G401 (cell line): ENCODE measurements around the gene SRPK1. TPM values are rescaled to one million over a fixed set of nuclear protein-coding genes. Genes with fewer than 3 reads are reported as not detected.
"Not testable (repeated sequence)": the region's sequence is repeated elsewhere in the genome, so short reads cannot be mapped to it uniquely, and the experiment has no call there.

Source experiments
- DNase-seq: peaks from one replicate; pipeline ENCODE4 v3.0.0-alpha.2; 2015; ENCODE audit warnings: low spot score
- in situ Hi-C: cut with HindIII; loops from 2 replicates; pipeline ENCODE4 v1.10.0; 2016; ENCODE audit warnings: low sequenced_read_pairs, mixed read lengths
- total RNA-seq: library from RNA; depleted of rRNA; stranded (reverse); fragments of >200 nt; shearing (Covaris generic); gene quantifications from 2 replicates; pipeline ENCODE4 v1.2.3, GENCODE V29; 2014; rRNA removed

The SRPK1 gene
- total RNA-seq = 28.9 and 39.9 TPM in 2 replicates

DNA sequence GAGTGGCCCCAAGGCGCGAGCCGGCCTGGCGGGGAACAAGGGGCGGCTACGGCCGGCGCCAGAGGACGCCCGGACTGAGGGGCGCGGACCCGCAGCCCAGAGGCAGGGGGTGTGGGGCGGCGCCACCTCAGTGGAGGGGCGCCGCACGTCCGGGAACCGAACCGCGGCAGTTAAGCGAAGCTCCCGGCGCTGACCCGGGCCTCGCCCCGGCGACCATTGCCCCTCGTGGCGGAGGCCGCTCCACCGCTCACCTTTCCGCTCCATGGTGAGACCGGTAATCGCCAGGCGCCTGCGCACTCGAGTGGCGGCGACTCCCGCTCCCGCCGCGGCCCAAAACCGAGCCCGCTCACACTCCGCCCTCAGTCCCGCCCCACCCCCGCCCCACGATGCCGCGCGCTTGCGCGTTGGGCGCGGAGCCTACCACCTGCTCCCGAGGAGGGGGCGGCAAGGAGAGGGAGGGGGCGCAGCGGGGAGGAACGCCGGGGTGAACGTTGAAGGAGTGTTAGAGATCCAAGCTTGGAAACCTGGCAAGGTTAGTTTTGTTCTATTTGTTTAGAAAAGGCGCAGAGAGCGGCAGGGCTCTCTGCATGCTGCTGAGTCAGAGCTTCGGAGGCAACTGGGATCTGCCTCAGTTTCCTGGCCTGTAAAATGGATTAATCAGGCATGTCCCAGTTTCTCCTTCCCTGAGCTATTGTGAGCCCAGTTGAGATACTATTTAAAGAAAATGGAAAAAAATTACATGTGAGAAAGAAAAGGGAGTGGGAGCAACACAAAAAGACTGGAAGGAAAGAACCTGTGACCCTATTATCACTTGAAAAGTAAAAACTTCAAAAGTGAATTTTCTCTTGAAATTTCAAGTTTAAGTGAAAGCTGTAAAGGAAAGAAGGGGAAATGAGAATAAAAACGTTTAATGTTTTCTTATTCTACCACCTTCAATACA, at the start of gene SRPK1:
Gene SRPK1 (minus strand): TSS at position 306 of the 940 bp plus-strand sequence. CDS start 42 bp downstream, at position 264.
- in situ Hi-C loops = no loop called here
- peak; percentile 90 for DNase-seq

DNA sequence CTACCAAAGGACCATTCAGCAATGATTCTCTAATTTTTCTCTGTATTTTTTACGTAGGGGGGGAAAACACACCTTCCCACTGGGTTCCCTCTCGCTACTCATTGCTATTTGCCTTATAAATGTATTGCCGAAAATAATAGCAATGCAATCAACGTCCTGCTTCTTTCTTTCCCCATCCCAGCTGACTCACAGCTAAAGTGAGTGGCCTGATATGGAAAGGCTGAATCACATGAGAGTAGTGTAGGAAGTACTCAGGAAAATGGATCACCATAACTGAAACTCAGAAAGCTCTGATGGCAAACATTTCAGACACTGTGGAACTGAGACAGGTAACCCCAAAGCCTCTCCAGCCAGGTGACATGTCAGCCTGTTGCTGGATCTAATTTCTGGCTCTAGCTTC, 49.3 kb upstream of the SRPK1 start:
- in situ Hi-C loops = no loop called here
- DNase-seq = no peak

DNA sequence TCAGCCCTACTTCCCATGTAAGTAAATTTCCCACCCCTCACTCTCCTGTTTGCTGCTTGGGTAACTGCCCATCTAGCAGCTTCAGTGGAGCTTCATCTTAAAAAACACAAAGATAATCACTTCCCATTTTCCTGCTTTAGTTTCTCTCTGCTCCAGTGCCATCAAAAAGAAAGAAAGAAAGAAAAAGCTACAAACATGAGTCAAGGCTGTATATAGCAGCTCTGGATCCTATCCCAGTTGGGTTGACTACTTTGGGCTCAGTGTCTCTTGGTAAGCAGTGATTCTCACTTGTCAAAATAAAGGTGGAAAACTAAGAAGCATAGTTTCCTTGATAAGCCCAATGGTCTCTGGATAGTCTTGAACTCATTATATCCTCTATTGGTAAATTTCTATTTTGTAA, 48.7 kb upstream of the SRPK1 start:
- no peak for DNase-seq
- in situ Hi-C loops = no loop called here

- in situ Hi-C loops = no loop called here
- no peak for DNase-seq
Observed at GRCh38 chr6:35968821-35969220, 47.9 kb upstream of the SRPK1 start.

DNA sequence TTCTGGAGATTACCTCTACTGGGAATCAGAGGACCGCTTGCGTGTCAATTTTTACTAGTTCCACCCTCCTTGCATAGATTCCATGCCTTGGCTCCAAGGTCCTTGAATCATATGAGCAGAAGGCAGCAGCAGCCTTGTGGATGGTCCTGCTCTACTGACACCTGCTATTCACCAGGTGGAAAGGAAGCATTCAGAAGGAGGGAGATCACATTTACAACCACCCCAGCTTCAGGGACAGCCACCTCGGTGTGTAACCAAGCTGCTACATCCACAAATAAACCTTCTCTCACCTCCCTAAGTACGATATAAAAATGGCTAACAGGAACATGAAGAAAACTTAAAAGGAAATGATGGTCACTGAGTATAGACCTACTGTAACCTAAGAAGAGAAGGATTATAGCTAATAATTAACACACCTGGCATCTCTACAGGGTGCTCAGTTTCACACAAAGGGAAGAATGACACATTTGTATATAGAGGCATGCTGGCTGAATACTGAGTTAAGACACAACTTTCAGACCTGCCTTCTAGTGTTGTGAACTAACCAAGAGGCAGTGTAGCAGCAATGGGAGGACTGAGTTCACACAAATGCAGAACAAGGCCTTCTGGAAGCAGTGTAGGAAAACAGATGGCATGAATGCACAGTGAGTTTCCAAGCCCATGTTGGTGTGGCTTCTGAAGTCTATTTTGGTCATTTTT, 46.3 kb upstream of the SRPK1 start:
- peak; percentile 84 for DNase-seq
- in situ Hi-C loops = no loop called here

DNA sequence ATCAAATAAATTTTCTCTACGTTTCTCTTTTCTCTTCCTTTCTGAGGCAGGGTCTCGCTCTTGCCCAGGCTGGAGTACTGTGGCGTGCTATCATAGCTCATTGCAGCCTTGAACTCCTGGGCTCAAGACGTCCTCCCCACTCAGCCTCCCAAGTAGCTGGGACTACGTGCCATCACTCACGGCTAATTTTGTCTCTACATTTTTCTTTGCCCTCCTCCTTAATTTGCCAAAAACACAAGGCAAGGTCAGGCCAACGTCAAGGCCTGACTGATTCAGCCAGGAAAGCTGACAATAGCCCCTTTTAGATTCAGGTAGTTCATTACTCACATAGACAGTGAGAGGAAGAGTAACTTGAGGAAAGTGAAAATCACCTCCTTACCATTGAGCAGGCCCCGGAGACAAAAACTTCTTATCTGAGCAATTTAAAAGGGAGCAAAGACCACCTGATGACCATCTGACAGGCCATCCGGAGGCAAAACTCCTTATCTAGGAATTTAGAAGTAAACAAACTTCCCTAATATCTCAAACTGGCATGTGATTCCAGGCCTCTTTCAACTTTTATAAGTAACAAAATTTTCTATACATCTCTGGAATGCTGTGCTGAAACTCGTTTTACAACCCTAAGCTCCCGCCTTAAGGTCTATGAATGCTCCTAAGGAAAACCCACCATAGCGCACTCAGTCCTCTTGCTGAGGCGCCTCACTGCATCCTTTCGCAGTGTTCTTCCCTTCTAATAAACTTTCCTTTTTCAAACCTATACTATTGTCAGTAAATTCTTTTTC, 42.1 kb upstream of the SRPK1 start:
- no peak for DNase-seq
- in situ Hi-C loops = no loop called here

DNA sequence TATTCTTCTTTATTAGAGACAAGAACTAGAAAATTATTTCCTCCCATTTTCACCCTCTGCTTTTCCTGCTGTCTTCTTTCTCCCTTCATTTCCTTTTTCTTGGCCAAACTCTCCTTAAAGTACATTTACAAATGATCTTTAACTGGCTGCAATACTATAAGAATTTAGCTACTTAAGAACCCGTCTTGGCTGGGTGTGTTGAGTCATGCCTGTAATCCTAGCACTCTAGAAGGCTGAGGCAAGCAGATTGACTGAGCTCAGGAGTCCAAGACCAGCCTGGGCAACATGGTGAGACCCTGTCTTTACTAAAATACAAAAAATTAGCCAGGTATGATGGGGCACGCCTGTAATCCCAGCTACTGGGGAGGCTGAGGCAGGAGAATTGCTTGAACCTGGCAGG, 39.3 kb upstream of the SRPK1 start:
- DNase-seq = no peak
- in situ Hi-C loops = no loop called here

DNA sequence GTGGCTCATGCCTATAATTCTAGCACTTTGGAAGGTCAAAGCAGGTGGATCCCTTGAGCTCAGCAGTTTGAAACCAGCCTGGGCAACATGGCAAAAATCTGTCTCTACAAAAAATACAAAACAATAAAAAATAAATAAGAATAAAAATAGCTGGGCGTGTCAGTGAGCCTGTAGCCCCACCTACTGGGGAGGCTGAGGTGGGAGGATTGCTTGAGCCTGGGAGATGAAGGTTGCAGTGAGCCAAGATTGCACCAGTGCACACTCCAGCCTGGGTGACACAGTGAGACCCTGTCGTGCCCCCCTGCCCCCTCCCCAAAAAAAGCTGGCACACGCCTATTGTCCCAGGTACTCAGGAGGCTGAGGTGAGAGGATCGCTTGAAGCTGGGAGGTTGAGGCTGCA, 35.1 kb upstream of the SRPK1 start:
- in situ Hi-C loops = no loop called here
- no peak for DNase-seq

GRCh38 chr6:35955521-35955920, 34.6 kb upstream of the SRPK1 start:
- in situ Hi-C loops = no loop called here
- no peak for DNase-seq

DNA sequence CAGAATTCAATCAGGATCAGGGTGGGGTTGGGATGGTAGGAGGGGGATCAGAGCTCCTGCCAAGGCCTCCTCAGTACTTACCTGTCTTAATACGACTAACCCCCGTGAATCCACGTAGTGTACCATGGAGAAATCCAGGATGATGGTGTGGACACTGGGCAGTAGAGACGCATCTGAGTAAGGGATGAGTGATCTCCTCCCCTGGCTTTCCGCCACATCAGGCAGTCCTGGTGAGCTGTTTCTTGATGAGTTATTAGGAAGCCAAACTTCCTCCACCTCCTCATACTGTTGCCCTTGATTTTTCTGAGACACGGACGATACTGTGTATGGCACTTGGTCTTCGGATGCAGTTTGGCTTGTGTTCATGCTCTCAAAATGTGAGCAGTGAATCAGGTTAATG, 34.2 kb upstream of the SRPK1 start:
- DNase-seq = no peak
- in situ Hi-C loops = no loop called here

DNA sequence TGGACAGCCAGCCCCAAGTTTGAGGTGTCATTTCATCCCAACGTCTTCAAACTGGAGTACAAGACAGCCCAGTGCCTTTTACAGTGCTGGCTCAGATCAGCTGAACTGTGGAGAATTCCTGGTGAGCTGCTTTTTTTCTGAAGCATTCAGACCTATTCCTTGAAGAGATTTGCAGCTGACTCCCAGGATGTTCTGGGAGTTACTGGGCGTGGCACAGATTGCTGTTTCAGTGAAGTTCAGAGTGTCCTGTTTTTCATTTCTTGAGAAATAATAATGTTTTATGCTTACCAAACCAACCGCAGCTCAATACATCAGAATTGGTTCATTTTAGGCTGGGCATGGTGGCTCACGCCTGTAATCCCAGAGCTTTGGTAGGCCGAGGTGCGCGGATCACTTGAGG, 33.4 kb upstream of the SRPK1 start:
- in situ Hi-C loops = no loop called here
- DNase-seq = no peak

- in situ Hi-C loops = no loop called here
- peak; percentile 16 for DNase-seq
Observed at GRCh38 chr6:35948725-35949124, 27.8 kb upstream of the SRPK1 start.

GRCh38 chr6:35945650-35946025, 24.7 kb upstream of the SRPK1 start:
- DNase-seq = no peak
- in situ Hi-C loops = no loop called here

- in situ Hi-C loops = no loop called here
- no peak for DNase-seq
Observed at GRCh38 chr6:35943390-35943789, 22.5 kb upstream of the SRPK1 start.

DNA sequence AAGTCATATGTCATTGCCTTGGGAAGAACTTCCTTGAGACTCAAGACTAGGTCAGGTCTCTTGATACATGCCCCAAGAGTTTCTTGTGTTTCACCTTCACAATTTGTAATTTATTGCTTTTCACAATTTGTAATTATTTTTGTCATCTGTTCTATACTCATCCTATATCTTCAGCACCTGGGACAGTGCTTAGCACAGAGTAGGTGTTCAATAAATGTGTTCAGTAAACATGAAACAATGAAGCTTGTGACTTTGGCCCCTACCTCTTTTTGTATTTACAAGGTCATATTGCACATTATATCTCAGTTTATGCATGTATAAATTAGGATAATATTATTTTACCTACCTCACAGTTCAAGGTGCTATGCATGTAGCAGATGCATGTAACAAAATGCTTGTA, 21.5 kb upstream of the SRPK1 start:
- no peak for DNase-seq
- in situ Hi-C loops = no loop called here

DNA sequence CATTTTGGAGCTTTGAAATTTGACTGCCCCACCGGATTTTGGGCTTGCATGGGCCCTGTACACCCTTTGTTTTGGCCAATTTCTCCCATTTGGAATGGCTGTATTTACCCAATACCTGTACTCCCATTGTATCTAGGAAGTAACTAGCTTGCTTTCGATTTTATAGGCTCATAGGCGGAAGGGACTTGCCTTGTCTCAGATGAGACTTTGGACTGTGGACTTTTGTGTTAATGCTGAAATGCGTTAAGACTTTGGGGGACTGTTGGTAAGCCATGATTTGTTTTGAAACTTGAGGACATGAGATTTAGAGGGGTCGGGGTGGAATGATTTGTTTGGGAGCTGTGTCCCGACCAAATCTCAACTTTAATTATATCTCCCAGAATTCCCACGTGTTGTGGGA, 20.3 kb upstream of the SRPK1 start:
- DNase-seq, in situ Hi-C loops: not testable (repeated sequence)

DNA sequence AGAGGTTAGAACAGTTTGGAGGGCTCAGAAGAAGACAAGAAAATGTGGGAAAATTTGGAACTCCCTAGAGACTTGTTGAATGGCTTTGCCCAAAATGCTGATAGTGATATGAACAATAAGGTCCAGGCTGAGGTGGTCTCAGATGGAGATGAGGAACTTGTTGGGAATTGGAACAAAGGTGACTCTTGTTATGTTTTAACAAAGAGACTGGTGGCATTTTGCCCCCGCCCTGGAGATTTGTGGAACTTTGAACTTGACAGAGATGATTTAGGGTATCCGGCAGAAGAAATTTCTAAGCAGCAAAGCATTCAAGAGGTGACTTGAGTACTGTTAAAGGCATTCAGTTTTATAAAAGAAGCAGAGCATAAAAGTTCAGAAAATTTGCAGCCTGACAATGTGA, 19.1 kb upstream of the SRPK1 start:
- in situ Hi-C loops = not testable (repeated sequence)

GRCh38 chr6:35939259-35939658, 18.4 kb upstream of the SRPK1 start:
- DNase-seq, in situ Hi-C loops: not testable (repeated sequence)

More for the DNA sequence above, 19.1 kb upstream of the SRPK1 start:
- not testable (repeated sequence) for DNase-seq

GRCh38 chr6:35936681-35937359, 15.9 kb upstream of the SRPK1 start:
- in situ Hi-C loops = no loop called here

More at GRCh38 chr6:35936681-35937359, 15.9 kb upstream of the SRPK1 start:
- DNase-seq = no peak
